Fibroblast of the aortic adventitia (primary cell): Measurements from ENCODE around the gene CSAD. TPM values are rescaled to one million over a fixed set of nuclear protein-coding genes. Genes with fewer than 3 reads are reported as not detected.
"Not testable (repeated sequence)": the region's sequence is repeated elsewhere in the genome, so short reads cannot be mapped to it uniquely, and the experiment has no call there.

Experiments
- DNase-seq: peaks from one replicate; pipeline ENCODE4 v3.0.0-alpha.2; 2010; ENCODE audit warnings: low read depth
- H3K4me3 ChIP-seq: 2 replicates; pipeline ENCODE4 v1.5.1; 2011; ENCODE audit warnings: low read depth, mild to moderate bottlenecking, control low read depth, low read length, moderate library complexity
- CTCF ChIP-seq: IDR thresholded peaks from 2 replicates; pipeline ENCODE4 v1.5.1; 2011; ENCODE audit warnings: mild to moderate bottlenecking, low read length, control low read depth, inconsistent platforms; ENCODE audit not compliant: insufficient read depth
- small RNA-seq: library from RNA; depleted of rRNA; stranded (forward); fragments of <200 nt; gene quantifications from one replicate; pipeline ENCODE3, GENCODE V24; 2012
- total RNA-seq: library from RNA; depleted of rRNA; stranded (reverse); fragments of >200 nt; gene quantifications from 2 replicates; pipeline ENCODE4 v1.2.3, GENCODE V29; 2012; ENCODE audit warnings: low replicate concordance

Gene CSAD
- total RNA-seq, 1 donor: 8.7 TPM

DNA sequence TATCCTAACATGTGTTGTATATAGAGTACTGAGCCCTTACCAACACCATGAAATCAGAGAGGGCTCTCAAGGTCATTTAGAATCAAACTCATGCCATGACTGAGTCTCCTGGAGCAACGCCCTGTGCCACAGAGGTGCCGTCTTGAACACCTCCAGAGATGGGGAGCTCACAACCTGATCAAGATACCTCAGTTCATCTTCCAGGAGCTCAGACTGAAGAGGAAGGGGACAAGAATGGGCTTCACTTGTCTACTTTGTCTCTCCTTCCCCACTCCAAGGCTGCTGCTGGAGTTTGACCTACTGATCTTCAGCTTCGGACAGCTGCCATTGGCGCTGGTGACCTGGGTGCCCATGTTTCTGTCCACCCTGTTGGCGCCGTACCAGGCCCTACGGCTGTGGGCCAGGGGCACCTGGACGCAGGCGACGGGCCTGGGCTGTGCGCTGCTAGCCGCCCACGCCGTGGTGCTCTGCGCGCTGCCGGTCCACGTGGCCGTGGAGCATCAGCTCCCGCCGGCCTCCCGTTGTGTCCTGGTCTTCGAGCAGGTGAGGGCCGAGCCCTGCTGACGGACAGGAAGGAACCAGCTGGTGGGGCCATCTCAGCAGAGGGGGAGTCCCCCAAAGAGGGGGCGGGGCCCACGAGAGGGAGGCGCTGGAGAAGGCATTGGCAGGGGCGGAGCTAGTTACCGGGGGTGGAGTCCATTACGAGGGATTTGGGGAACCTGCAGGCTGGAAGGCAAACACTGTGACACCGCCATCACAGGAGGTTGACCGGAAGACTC, 65.4 kb downstream of the CSAD start:
- TF ChIP-seq CTCF: no peak
- no peak for DNase-seq
- H3K4me3 ChIP-seq: no peak overlapping the region

DNA sequence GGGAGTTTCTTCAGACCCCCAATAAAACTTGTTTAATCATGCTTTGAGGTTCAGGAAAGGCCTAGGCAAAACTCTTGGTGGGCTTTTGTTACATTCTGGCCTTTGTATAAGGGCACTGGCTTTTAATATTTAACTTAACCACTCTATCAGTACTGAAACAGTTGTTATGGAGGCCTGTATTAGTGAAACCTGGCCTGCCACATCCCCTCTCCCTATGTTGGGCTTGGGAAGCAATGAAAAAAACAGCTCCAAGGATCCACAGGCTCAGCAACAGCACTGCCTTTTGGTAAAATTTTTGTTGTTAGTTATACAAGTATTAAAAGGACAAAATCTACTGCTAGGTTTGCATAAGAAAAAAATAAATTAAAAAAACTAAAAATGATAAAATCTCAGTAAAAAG, 66.8 kb downstream of the CSAD start:
- no peak for DNase-seq
- H3K4me3 ChIP-seq: no peak overlapping the region
- no peak for TF ChIP-seq CTCF

DNA sequence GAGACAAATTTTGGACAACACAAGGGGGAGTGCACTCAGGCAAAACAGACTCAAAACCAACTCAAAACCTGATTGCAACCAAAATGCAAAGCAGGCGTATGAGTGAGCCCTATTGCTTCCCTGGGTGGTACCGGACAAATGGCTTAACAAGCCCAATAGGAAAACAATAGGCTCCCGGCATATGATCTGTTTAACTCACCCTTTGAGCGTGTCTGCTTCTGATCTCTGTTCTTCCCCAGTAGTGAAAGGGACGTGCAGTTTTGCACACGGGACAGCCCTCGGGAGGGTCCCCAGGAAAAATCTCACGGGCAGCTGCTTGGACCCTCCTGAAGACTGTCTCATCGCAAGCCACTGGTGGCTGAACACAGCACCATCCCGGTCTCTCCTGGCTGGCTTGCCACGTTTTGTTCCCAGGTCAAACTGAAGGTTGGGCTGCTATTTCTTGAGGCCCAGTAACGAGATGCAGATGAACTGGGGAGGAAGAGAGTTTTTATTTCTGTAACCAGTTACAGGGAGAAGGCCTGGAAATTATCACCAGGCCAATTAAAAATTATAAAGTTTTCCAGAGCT, 67.5 kb downstream of the CSAD start:
- H3K4me3 ChIP-seq: no peak overlapping the region
- no peak for DNase-seq
- no peak for TF ChIP-seq CTCF

GRCh38 chr12:53112431-53112830, 68.3 kb downstream of the CSAD start:
- H3K4me3 ChIP-seq, DNase-seq: not testable (repeated sequence)

Small RNA genes lying within 50 kb of the gene (small RNA-seq; reads per million reads assigned to genes)
- gene HIGD1AP1 (not detected), gene RNU6-333P (not detected)

Other genes with a start within 250 kb of the CSAD start
- gene KRT18, start 231.8 kb downstream of the CSAD start, total RNA-seq: 26.8 and 188 TPM in 2 replicates
- gene EIF4B, start 174.5 kb downstream of the CSAD start, total RNA-seq: 1,016 and 1,876 TPM in 2 replicates
- 60.5 and 77.4 TPM in 2 replicates for gene TNS2, start 130.9 kb downstream of the CSAD start, total RNA-seq
- gene SPRYD3, start 101.5 kb downstream of the CSAD start, total RNA-seq: 27.1 and 33.0 TPM in 2 replicates
- 723 and 2,626 TPM in 2 replicates for gene IGFBP6, start 83.3 kb downstream of the CSAD start, total RNA-seq
- gene SOAT2, start 77.4 kb downstream of the CSAD start, total RNA-seq: 0.09 TPM in 1 of 2 replicates, not detected in the other
- 12.6 and 16.3 TPM in 2 replicates for gene ZNF740, start 203 bp downstream of the CSAD start, total RNA-seq
- 0.54 TPM in 1 of 2 replicates, not detected in the other for gene ITGB7, start 26.3 kb upstream of the CSAD start, total RNA-seq
- 43.9 and 69.4 TPM in 2 replicates for gene RARG, start 51.3 kb upstream of the CSAD start, total RNA-seq
- gene ESPL1, start 87.4 kb upstream of the CSAD start, total RNA-seq: 1.5 and 13.5 TPM in 2 replicates
- gene PFDN5, start 114.6 kb upstream of the CSAD start, total RNA-seq: 441 and 577 TPM in 2 replicates
- 34.8 and 39.5 TPM in 2 replicates for gene MYG1, start 118.8 kb upstream of the CSAD start, total RNA-seq
- 16.4 and 46.4 TPM in 2 replicates for gene AAAS, start 140.7 kb upstream of the CSAD start, total RNA-seq
- not detected in 2 replicates for gene SP7, start 155.4 kb upstream of the CSAD start, total RNA-seq
- 28.0 and 63.3 TPM in 2 replicates for gene SP1, start 199.3 kb upstream of the CSAD start, total RNA-seq
- gene AMHR2, start 242.9 kb upstream of the CSAD start, total RNA-seq: not detected in 2 replicates